WTC11 (cell line): ENCODE results near the gene CTBP1. TPM values are rescaled to one million over a fixed set of nuclear protein-coding genes. Genes with fewer than 3 reads are reported as not detected.

ENCODE experiments used
- ATAC-seq: fragments of 200-7000 bp; cut with Tn5 transposase; 2 replicates; pipeline ENCODE4 v1.10.0; 2021; ENCODE audit warnings: mild to moderate bottlenecking, moderate library complexity
- CTCF ChIA-PET: fragments of 300-600 bp; sonication (Branson Sonifier 250); formaldehyde crosslinking; loops from one replicate; lab custom pipeline; 2021; ENCODE audit warnings: antibody characterized with exemption; lab: Charles Lee
- POLR2A ChIA-PET: fragments of 350-600 bp; sonication (Branson Sonifier 250); formaldehyde crosslinking; loops from one replicate; lab custom pipeline; 2021; ENCODE audit warnings: antibody characterized with exemption; lab: Charles Lee
- DNase-seq: peaks from one replicate; pipeline ENCODE4 v3.0.0; 2021; ENCODE audit warnings: low spot score
- H3K27ac Mint-ChIP-seq: 2 replicates; pipeline ENCODE4 v1.8.0; 2021; ENCODE audit warnings: mixed read lengths
- H3K27me3 Mint-ChIP-seq: 2 replicates; pipeline ENCODE4 v1.8.0; 2021; ENCODE audit warnings: low read depth, mild to moderate bottlenecking, moderate library complexity, mixed read lengths
- H3K36me3 Mint-ChIP-seq: 2 replicates; pipeline ENCODE4 v1.8.0; 2021; ENCODE audit warnings: mixed read lengths
- H3K4me1 Mint-ChIP-seq: 2 replicates; pipeline ENCODE4 v1.8.0; 2022; ENCODE audit warnings: mixed read lengths
- H3K4me3 Mint-ChIP-seq: 2 replicates; pipeline ENCODE4 v1.8.0; 2021; ENCODE audit warnings: mild to moderate bottlenecking, moderate library complexity, mixed read lengths
- H3K9me3 Mint-ChIP-seq: 2 replicates; pipeline ENCODE4 v1.8.0; 2021; ENCODE audit warnings: mixed read lengths
- CDX4 ChIP-seq: fragments of 250-450 bp; sonication (Bioruptor Pico); IDR thresholded peaks from 2 replicates; pipeline ENCODE4 v1.9.0; 2021; ENCODE audit warnings: moderate library complexity, mild to moderate bottlenecking, inconsistent platforms, borderline replicate concordance
- CTCF ChIP-seq: fragments of 200-600 bp; IDR thresholded peaks from 2 replicates; pipeline ENCODE4 v1.8.0; 2022; ENCODE audit warnings: antibody characterized with exemption
- E2F5 ChIP-seq: sonication (generic); formaldehyde crosslinking; IDR thresholded peaks from 2 replicates; pipeline ENCODE4 v1.8.1; 2022; ENCODE audit warnings: mild to moderate bottlenecking, moderate library complexity, missing genetic modification reagents
- ESRRA ChIP-seq: sonication (generic); formaldehyde crosslinking; IDR thresholded peaks from 2 replicates; pipeline ENCODE4 v1.8.1; 2022; ENCODE audit warnings: mild to moderate bottlenecking, missing genetic modification reagents, borderline replicate concordance
- FOXP4 ChIP-seq: sonication (generic); formaldehyde crosslinking; IDR thresholded peaks from 2 replicates; pipeline ENCODE4 v1.8.0; 2022; ENCODE audit warnings: mild to moderate bottlenecking, missing genetic modification reagents
- MLX ChIP-seq: sonication (generic); formaldehyde crosslinking; IDR thresholded peaks from 2 replicates; pipeline ENCODE4 v1.8.1; 2023; ENCODE audit warnings: mild to moderate bottlenecking, missing genetic modification reagents, moderate library complexity
- NFYB ChIP-seq: sonication (generic); formaldehyde crosslinking; conservative IDR thresholded peaks from 2 replicates; pipeline ENCODE4 v1.8.0; 2022; ENCODE audit warnings: low read depth, missing genetic modification reagents
- PRDM15 ChIP-seq: sonication (generic); formaldehyde crosslinking; IDR thresholded peaks from 2 replicates; pipeline ENCODE4 v1.8.0; 2022; ENCODE audit warnings: missing genetic modification reagents
- SP1 ChIP-seq: sonication (generic); formaldehyde crosslinking; conservative IDR thresholded peaks from 2 replicates; pipeline ENCODE4 v1.8.1; 2022; ENCODE audit warnings: missing genetic modification reagents
- TCF7 ChIP-seq: sonication (generic); formaldehyde crosslinking; IDR thresholded peaks from 2 replicates; pipeline ENCODE4 v1.8.0; 2022; ENCODE audit warnings: mild to moderate bottlenecking, low read depth, missing genetic modification reagents, moderate library complexity
- ZNF138 ChIP-seq: sonication (generic); formaldehyde crosslinking; conservative IDR thresholded peaks from 2 replicates; pipeline ENCODE4 v1.8.1; 2022; ENCODE audit warnings: mild to moderate bottlenecking, moderate library complexity, missing genetic modification reagents
- ZNF263 ChIP-seq: sonication (generic); formaldehyde crosslinking; IDR thresholded peaks from 2 replicates; pipeline ENCODE4 v1.8.1; 2022; ENCODE audit warnings: low read depth, mild to moderate bottlenecking, moderate library complexity, missing genetic modification reagents
- ZNF532 ChIP-seq: fragments of 250-450 bp; sonication (Bioruptor Pico); IDR thresholded peaks from 2 replicates; pipeline ENCODE4 v1.9.0; 2021; ENCODE audit warnings: mild to moderate bottlenecking, borderline replicate concordance
- total RNA-seq: library from RNA; stranded (reverse); gene quantifications from 3 replicates; pipeline ENCODE4 v1.2.3, GENCODE V29; 2021

The CTBP1 gene
- total RNA-seq, 1 experiment from 2014 or later: 143 TPM

GRCh38 chr4:1233641-1234308 is 15.2 kb downstream of the CTBP1 start (continued):
- TF ChIP-seq ZNF532 (CRISPR knock-in tag) (no peak), MLX (CRISPR knock-in tag) (no peak), E2F5 (CRISPR knock-in tag) (no peak)
- TF ChIP-seq, all 79 proteins: peak for 0

GRCh38 chr4:1232661-1233621 is 16.0 kb downstream of the CTBP1 start:
- Mint-ChIP-seq H3K9me3 (no peaks in the 10 kb centered on the region), H3K4me1 (no peaks in the 10 kb centered on the region), H3K36me3 (peaks cover 38% of the 10 kb centered on the region), H3K4me3 (no peak overlapping the region), H3K27me3 (no peaks in the 10 kb centered on the region), H3K27ac (no peak overlapping the region)
- ChIA-PET CTCF (no interaction called here), POLR2A (no interaction called here)
- ATAC-seq: no peak; the same call in 1 of the 2 replicates
- DNase-seq: no peak
- no peak for TF ChIP-seq CDX4
- no peak for TF ChIP-seq MLX (CRISPR knock-in tag)
- TF ChIP-seq FOXP4: no peak
- no peak for TF ChIP-seq ZNF263
- no peak for TF ChIP-seq SP1 (CRISPR knock-in tag)
- TF ChIP-seq PRDM15 (CRISPR knock-in tag): no peak
- TF ChIP-seq ZNF138 (CRISPR knock-in tag): no peak
- TF ChIP-seq NFYB (CRISPR knock-in tag): no peak
- no peak for TF ChIP-seq TCF7 (CRISPR knock-in tag)
- no peak for TF ChIP-seq ESRRA (CRISPR knock-in tag)
- no peak for TF ChIP-seq CTCF
